ENCODE measurements around the gene ZNF195.

DNA sequence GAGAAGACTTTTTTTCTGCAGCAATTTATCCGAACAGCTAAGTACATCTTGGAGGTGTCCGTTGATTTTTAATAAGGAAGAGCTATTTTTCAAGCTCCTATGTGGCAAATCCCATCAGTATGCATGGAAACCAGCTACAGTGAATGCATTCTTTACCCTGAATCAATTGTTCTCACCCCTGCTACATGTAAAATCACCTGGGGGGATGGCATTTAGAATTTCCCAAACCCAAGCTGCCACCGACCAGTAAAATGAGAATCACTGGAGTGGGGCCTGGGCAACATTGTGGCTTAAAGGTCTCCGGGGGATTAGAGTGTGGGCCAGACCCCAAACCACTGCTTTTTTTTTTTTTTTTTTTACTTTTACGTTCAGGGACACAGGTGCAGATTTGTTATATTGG lies 2.8 kb upstream of the ZNF195 start:
- TF ChIP-seq POLR2AphosphoS5 (IDR thresholded peaks at IDR 0.05): no peak
- TF ChIP-seq POLR2A (IDR thresholded peaks at IDR 0.05): no peak
